SK-N-SH (cell line): ENCODE results near the gene ARHGAP8. TPM values are rescaled to one million over a fixed set of nuclear protein-coding genes. Genes with fewer than 3 reads are reported as not detected.

Experiments used
- CTCF ChIA-PET: fragments of 300-600, 350-600 bp; formaldehyde crosslinking; extraction: SDS; loops from one replicate; lab custom pipeline; 2021; lab: Yijun Ruan, JAX
- POLR2A ChIA-PET: fragments of 350-600 bp; sonication (Branson Sonifier 250); formaldehyde crosslinking; extraction: SDS; loops from one replicate; lab custom pipeline; 2020; ENCODE audit warnings: antibody characterized with exemption, inconsistent platforms; lab: Yijun Ruan, JAX
- DNase-seq: peaks from one replicate; pipeline ENCODE4 v3.0.0; 2012
- H2AFZ ChIP-seq: fragments of 200-600 bp; sonication (generic); 2 replicates; pipeline ENCODE4 v1.8.1; 2016; ENCODE audit warnings: antibody characterized with exemption, mild to moderate bottlenecking, low read depth
- H3F3A ChIP-seq: fragments of 200-600 bp; sonication (generic); replicated peaks from 2 replicates; pipeline ENCODE3; 2016; ENCODE audit warnings: antibody characterized with exemption, mild to moderate bottlenecking; ENCODE audit not compliant: insufficient read depth
- H3K27ac ChIP-seq, 2 experiments: fragments of 200-500 bp in 1 of 2; fragments of 200-600 bp in 1 of 2; sonication (Bioruptor generic) in 1 of 2; sonication (generic), shearing (Covaris generic) in 1 of 2; 2 replicates each; pipeline versions ENCODE4 v1.5.1 to v1.6.1; 2014 to 2016; ENCODE audit warnings: low read depth in 2 of 2, inconsistent platforms in 1 of 2, low read length in 1 of 2, mild to moderate bottlenecking in 1 of 2, mixed read lengths in 1 of 2
- H3K27me3 ChIP-seq: fragments of 200-600 bp; sonication (generic), shearing (Covaris generic); 2 replicates; pipeline ENCODE4 v1.6.1; 2016; ENCODE audit warnings: mixed run types; ENCODE audit not compliant: insufficient read depth
- H3K36me3 ChIP-seq, 2 experiments: fragments of 200-500 bp in 1 of 2; fragments of 200-600 bp in 1 of 2; sonication (Bioruptor generic) in 1 of 2; sonication (generic) in 1 of 2; replicated peaks in 1 of 2; 2 replicates each; pipeline versions ENCODE3 to v1.5.1; 2014 to 2016; ENCODE audit warnings: low read length in 1 of 2, mild to moderate bottlenecking in 1 of 2; ENCODE audit not compliant: insufficient read depth in 2 of 2, control insufficient read depth in 1 of 2
- H3K4me1 ChIP-seq, 2 experiments: fragments of 200-500 bp in 1 of 2; fragments of 200-600 bp in 1 of 2; sonication (Bioruptor generic) in 1 of 2; sonication (generic), shearing (Covaris generic) in 1 of 2; 2 replicates each; pipeline versions ENCODE4 v1.5.1 to v1.6.1; 2014 to 2016; ENCODE audit warnings: low read depth in 1 of 2, low read length in 1 of 2, mixed run types in 1 of 2; ENCODE audit not compliant: insufficient read depth in 2 of 2, control insufficient read depth in 1 of 2
- H3K4me2 ChIP-seq: fragments of 200-600 bp; sonication (generic), shearing (Covaris generic); 2 replicates; pipeline ENCODE4 v1.6.1; 2017; ENCODE audit warnings: mixed run types
- H3K4me3 ChIP-seq, 2 experiments: fragments of 200-500 bp in 1 of 2; fragments of 200-600 bp in 1 of 2; sonication (Bioruptor generic) in 1 of 2; sonication (generic), shearing (Covaris generic) in 1 of 2; 2 replicates each; pipeline versions ENCODE4 v1.5.1 to v1.8.1; 2014 to 2016; ENCODE audit warnings: low read depth in 2 of 2, inconsistent platforms in 1 of 2, low read length in 1 of 2, mild to moderate bottlenecking in 1 of 2, mixed read lengths in 1 of 2, moderate library complexity in 1 of 2
- H3K79me2 ChIP-seq: fragments of 200-600 bp; sonication (generic); 2 replicates; pipeline ENCODE4 v1.8.1; 2017; ENCODE audit warnings: mild to moderate bottlenecking; ENCODE audit not compliant: insufficient read depth
- H3K9ac ChIP-seq: fragments of 200-600 bp; sonication (generic); 2 replicates; pipeline ENCODE4 v1.6.1; 2017; ENCODE audit warnings: mixed run types
- H3K9me2 ChIP-seq: fragments of 200-600 bp; sonication (generic); 2 replicates; pipeline ENCODE4 v1.6.1; 2017; ENCODE audit warnings: mixed run types
- H3K9me3 ChIP-seq: fragments of 200-600 bp; sonication (generic); 2 replicates; pipeline ENCODE4 v1.6.1; 2017; ENCODE audit warnings: mixed run types, mild to moderate bottlenecking, moderate library complexity
- H4K20me1 ChIP-seq: fragments of 200-600 bp; sonication (generic); 2 replicates; pipeline ENCODE4 v1.6.1; 2017; ENCODE audit warnings: mild to moderate bottlenecking, mixed run types; ENCODE audit not compliant: insufficient read depth
- CHD2 ChIP-seq: fragments of 150-350 bp; IDR thresholded peaks from 2 replicates; pipeline ENCODE4 v1.6.1; 2018; ENCODE audit warnings: low read length; ENCODE audit not compliant: partially characterized antibody
- ELF1 ChIP-seq: IDR thresholded peaks from 2 replicates; pipeline ENCODE4 v1.4.0; 2012
- EP300 ChIP-seq, 2 experiments: IDR thresholded peaks; 2 replicates each; pipeline versions ENCODE4 v1.4.0 to v1.6.1; 2012; ENCODE audit warnings: borderline replicate concordance in 1 of 2, low read depth in 1 of 2, low read length in 1 of 2
- EZH2phosphoT487 ChIP-seq: fragments of 200-600 bp; sonication (generic); IDR thresholded peaks from 2 replicates; pipeline ENCODE4 v1.6.1; 2017; ENCODE audit warnings: low read depth, mixed run types, mild to moderate bottlenecking, antibody characterized with exemption, moderate library complexity, borderline replicate concordance
- FOXM1 ChIP-seq: IDR thresholded peaks from 2 replicates; pipeline ENCODE4 v1.4.0; 2012; ENCODE audit warnings: low read depth, mild to moderate bottlenecking
- GABPA ChIP-seq: IDR thresholded peaks from 2 replicates; pipeline ENCODE4 v1.4.0; 2012; ENCODE audit warnings: low read depth, mild to moderate bottlenecking
- MXI1 ChIP-seq: IDR thresholded peaks from 2 replicates; pipeline ENCODE4 v1.6.1; 2012; ENCODE audit warnings: mild to moderate bottlenecking, low read depth, low read length, improper control_type of control experiment
- RAD21 ChIP-seq: IDR thresholded peaks from 2 replicates; pipeline ENCODE4 v1.6.1; 2012; ENCODE audit warnings: mild to moderate bottlenecking, low read length
- RCOR1 ChIP-seq: fragments of 150-350 bp; IDR thresholded peaks from 2 replicates; pipeline ENCODE4 v1.6.1; 2017; ENCODE audit warnings: antibody characterized with exemption, low read length
- RXRA ChIP-seq: IDR thresholded peaks from 2 replicates; pipeline ENCODE4 v1.4.0; 2012; ENCODE audit warnings: low read depth, mild to moderate bottlenecking, borderline replicate concordance
- SMC3 ChIP-seq: IDR thresholded peaks from 2 replicates; pipeline ENCODE4 v1.6.1; 2012; ENCODE audit warnings: low read depth, low read length, improper control_type of control experiment
- TAF1 ChIP-seq: IDR thresholded peaks from 2 replicates; pipeline ENCODE4 v1.6.1; 2012; ENCODE audit warnings: low read depth, mild to moderate bottlenecking, low read length, moderate library complexity, borderline replicate concordance
- TCF12 ChIP-seq: IDR thresholded peaks from 2 replicates; pipeline ENCODE4 v1.4.0; 2012
- WGBS: methylation state at CpG from one replicate; pipeline ENCODE4 v1.1.6; 2017; ENCODE audit warnings: low lambda C conversion rate; 5-methylcytosine and 5-hydroxymethylcytosine counted together
- polyA plus RNA-seq, 3 experiments: library from polyadenylated mRNA; depleted of rRNA; stranded (reverse); fragments of >200 nt; gene quantifications; 2 replicates each; pipeline ENCODE4 v1.2.3, GENCODE V29; 2012
- TF ChIP-seq, protein P1 (sequence below): fragments of 150-350 bp; IDR thresholded peaks from 2 replicates; pipeline ENCODE4 v1.6.1; 2017; ENCODE audit warnings: antibody characterized with exemption, low read length, low read depth, borderline replicate concordance
- TF ChIP-seq, protein P2 (sequence below): IDR thresholded peaks from 2 replicates; pipeline ENCODE4; 2012
- TF ChIP-seq, protein P3 (sequence below): IDR thresholded peaks from 2 replicates; pipeline ENCODE4 v1.4.0; 2012; ENCODE audit warnings: low read depth, borderline replicate concordance

The ARHGAP8 gene
- polyA plus RNA-seq, 1 of the 3 experiments (the other 2 are of a cell fraction): 0.08 TPM

DNA sequence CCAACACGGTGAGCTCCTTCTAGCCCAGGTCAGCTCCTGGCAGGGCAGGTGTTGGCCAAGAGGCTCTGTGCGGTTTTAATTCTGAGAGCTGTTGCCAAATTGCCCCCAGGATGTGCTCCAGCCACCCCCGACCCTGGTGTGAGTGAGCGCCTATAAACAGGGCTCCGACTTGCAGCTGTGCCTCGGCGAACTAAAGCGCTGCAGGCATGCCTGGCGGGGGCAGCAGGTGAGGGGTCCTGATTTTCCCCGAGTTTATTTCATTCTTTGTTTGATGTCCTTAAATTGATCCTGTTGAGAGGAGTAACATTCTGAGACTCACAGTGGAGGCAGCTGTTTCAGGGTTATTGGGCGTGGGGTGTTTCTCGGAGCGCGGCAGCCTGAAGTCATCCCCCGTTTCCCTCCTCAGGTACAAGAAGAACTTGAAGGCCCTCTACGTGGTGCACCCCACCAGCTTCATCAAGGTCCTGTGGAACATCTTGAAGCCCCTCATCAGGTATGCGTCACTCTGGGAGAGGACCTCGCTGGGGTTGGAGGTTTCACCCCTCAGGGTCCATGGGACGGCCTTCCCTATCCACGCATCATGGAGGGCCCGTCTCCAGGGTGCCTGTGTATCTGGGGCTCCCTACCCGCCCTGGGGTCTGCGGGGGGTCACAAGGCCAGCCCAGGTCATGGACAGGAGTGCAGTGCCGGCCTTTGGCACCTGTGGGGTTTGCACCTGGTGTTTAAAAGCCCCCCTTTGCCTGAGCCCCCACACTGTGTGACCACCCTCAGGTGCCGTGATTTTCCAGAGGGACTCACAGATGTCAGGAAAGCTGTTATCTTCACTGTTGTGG lies 62.1 kb downstream of the ARHGAP8 start (continued):
- TF ChIP-seq, protein P1, sequence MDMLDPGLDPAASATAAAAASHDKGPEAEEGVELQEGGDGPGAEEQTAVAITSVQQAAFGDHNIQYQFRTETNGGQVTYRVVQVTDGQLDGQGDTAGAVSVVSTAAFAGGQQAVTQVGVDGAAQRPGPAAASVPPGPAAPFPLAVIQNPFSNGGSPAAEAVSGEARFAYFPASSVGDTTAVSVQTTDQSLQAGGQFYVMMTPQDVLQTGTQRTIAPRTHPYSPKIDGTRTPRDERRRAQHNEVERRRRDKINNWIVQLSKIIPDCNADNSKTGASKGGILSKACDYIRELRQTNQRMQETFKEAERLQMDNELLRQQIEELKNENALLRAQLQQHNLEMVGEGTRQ: no peak
- TF ChIP-seq ELF1: no peak
- no peak for TF ChIP-seq TAF1
- no peak for TF ChIP-seq SMC3
- no peak for TF ChIP-seq CHD2
- TF ChIP-seq, protein P2, sequence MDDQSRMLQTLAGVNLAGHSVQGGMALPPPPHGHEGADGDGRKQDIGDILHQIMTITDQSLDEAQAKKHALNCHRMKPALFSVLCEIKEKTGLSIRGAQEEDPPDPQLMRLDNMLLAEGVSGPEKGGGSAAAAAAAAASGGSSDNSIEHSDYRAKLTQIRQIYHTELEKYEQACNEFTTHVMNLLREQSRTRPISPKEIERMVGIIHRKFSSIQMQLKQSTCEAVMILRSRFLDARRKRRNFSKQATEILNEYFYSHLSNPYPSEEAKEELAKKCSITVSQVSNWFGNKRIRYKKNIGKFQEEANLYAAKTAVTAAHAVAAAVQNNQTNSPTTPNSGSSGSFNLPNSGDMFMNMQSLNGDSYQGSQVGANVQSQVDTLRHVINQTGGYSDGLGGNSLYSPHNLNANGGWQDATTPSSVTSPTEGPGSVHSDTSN: no peak
- TF ChIP-seq MXI1: no peak
- no peak for TF ChIP-seq EZH2phosphoT487
- no peak for TF ChIP-seq EP300 (IDR thresholded peaks at IDR 0.05; ENCODE audit: borderline replicate concordance in 1 of 2, low read depth in 1 of 2, low read length in 1 of 2)

DNA sequence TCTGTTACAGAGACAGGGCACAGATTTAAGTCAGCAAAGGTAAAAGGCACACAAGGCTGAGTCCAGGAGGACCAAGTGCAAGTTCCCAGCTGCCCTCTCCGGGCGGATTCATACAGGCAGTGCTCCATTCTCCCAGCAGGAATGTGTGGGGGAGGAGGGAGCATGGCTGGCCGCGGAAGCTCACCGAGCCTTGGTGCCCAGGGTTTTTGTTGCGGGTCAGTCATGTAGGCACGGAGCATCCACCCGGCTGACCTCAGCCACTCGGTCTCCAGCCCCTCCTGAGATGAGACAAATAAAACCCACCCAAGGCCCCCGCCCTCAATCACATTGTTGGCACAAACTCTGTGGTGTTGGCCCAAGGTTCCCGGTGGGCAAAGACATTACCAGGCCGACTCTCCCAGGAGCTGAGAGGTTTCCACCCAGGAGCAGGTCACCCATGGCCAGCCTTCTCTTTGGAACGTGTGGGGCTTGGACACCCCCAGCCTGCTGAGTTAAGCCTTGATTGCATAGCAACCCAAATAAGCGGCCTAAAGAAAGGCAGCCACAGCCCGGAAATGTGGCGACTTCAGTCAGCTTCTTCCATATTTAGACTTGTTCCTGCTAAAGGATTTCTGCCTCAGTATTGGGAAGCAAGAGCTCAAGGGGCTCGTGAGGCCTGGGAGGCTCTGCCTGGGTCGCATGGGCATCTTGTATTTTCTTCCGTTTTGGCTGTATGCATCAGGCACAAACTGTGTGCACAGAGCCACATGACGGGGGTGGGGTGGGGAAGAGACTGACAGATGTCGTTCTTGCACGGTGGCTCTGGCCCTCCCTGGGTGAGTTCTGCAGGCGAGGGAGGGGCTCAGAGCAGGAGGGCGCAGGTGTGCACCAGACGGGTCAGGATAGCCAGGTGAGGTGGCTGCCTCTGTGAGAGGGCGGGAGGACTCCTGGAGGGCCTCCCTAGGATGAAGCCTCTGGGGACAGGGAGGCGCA lies 63.0 kb downstream of the ARHGAP8 start:
- Histone ChIP-seq H3K4me3 (no peak overlapping the region), H2AFZ (no peak overlapping the region), H3K27ac (no peak overlapping the region), H4K20me1 (no peaks in the 10 kb centered on the region), H3K9me3 (no peaks in the 10 kb centered on the region), H3K27me3 (peaks cover 6% of the 10 kb centered on the region; the same call in 1 of the 2 replicates), H3K9me2 (no peaks in the 10 kb centered on the region), H3F3A (no peaks in the 10 kb centered on the region), H3K36me3 (no peaks in the 10 kb centered on the region), H3K4me1 (no peaks in the 10 kb centered on the region; a peak in 1 of 4 replicates), H3K9ac (no peak overlapping the region), H3K4me2 (no peak overlapping the region), H3K79me2 (no peaks in the 10 kb centered on the region)
- TF ChIP-seq TCF12: no peak
- no peak for TF ChIP-seq GABPA
- TF ChIP-seq, protein P3, sequence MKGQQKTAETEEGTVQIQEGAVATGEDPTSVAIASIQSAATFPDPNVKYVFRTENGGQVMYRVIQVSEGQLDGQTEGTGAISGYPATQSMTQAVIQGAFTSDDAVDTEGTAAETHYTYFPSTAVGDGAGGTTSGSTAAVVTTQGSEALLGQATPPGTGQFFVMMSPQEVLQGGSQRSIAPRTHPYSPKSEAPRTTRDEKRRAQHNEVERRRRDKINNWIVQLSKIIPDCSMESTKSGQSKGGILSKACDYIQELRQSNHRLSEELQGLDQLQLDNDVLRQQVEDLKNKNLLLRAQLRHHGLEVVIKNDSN: no peak
- TF ChIP-seq FOXM1: no peak
- no peak for TF ChIP-seq EZH2phosphoT487
- no peak for TF ChIP-seq ELF1
- no peak for TF ChIP-seq RCOR1
- no peak for TF ChIP-seq RXRA
- no peak for TF ChIP-seq RAD21
- TF ChIP-seq, protein P2: no peak
- ChIA-PET CTCF (interaction anchor here (1.1 to 1.3 kb wide), 2 partner anchors 10 to 12 kb away, joined by 3 read pairs; no protein-coding TSS in a partner anchor), POLR2A (no interaction called here)
- 72% methylated on average over 24 of the region's 27 CpGs for WGBS
- DNase-seq: no peak
